Measurements from ENCODE around the gene LMAN2. TPM values are rescaled to one million over a fixed set of nuclear protein-coding genes. Genes with fewer than 3 reads are reported as not detected.

Gene LMAN2
- polyA plus RNA-seq, 3 donors, result 148 to 275 (median 259) TPM

DNA sequence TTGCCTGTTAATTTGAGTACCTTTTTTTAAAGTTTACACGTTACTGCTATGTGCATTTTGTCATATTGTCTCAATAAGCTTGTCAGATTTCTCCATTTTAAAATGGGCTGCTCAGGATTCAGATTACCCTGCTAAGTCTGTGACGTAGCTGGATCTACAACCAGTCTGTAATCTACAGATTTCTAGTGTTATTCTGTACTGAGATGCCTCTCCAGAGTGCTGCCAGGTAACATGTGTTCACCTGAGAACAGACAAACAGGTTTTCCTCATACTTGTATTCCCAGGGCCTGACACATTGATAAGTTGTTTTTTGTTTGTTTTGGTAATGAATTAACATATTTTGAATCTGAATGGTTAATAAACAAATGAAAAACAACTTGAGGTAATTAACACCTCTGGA, 63.3 kb downstream of the LMAN2 start:
- H3K36me3 Mint-ChIP-seq, result peaks cover 74 to 89% of the 10 kb centered on the region in 2 donors

More for the DNA sequence above, 63.3 kb downstream of the LMAN2 start:
- DNase-seq, result no peak
- H3K4me2 ChIP-seq (replicated peaks; ENCODE audit: extremely low read depth, low read length, poor library complexity, severe bottlenecking), result no peak overlapping the region
- no peak overlapping the region for H3K9ac ChIP-seq (ENCODE audit: insufficient read depth, low read length, poor library complexity, severe bottlenecking)
- Mint-ChIP-seq H3K27me3 (ENCODE audit: low read depth in 3 of 3) (peaks cover 0 to 2% (median 0%) of the 10 kb centered on the region in 3 donors), H3K9me3 (no peaks in the 10 kb centered on the region), H3K4me1 (peaks cover 2% of the 10 kb centered on the region), H3K27ac (peak overlapping the region in 1 of 7 donors; percentile 31), H3K4me3 (no peak overlapping the region)
- no peaks in the 10 kb centered on the region for H3K79me2 ChIP-seq (ENCODE audit: insufficient read depth, low read length)
- H3K36me3 ChIP-seq (replicated peaks in 1 of 2; ENCODE audit: control insufficient read depth in 1 of 2, insufficient read depth in 2 of 2, low read length in 2 of 2), result peaks cover 74 to 100% of the 10 kb centered on the region in 2 donors
- H3K27me3 ChIP-seq (ENCODE audit: control insufficient read depth in 2 of 2, insufficient read depth in 2 of 2, low read length in 2 of 2), result no peaks in the 10 kb centered on the region
- H3K27ac ChIP-seq (ENCODE audit: low read depth in 1 of 2, low read length in 2 of 2), result no peak overlapping the region
- TF ChIP-seq, protein P1, sequence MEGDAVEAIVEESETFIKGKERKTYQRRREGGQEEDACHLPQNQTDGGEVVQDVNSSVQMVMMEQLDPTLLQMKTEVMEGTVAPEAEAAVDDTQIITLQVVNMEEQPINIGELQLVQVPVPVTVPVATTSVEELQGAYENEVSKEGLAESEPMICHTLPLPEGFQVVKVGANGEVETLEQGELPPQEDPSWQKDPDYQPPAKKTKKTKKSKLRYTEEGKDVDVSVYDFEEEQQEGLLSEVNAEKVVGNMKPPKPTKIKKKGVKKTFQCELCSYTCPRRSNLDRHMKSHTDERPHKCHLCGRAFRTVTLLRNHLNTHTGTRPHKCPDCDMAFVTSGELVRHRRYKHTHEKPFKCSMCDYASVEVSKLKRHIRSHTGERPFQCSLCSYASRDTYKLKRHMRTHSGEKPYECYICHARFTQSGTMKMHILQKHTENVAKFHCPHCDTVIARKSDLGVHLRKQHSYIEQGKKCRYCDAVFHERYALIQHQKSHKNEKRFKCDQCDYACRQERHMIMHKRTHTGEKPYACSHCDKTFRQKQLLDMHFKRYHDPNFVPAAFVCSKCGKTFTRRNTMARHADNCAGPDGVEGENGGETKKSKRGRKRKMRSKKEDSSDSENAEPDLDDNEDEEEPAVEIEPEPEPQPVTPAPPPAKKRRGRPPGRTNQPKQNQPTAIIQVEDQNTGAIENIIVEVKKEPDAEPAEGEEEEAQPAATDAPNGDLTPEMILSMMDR (IDR thresholded peaks at IDR 0.05), result no peak
- peaks cover 13% of the 10 kb centered on the region for H4K20me1 ChIP-seq (ENCODE audit: insufficient read depth, low read length)
- WGBS (ENCODE audit: insufficient coverage), result no CpG with 5 or more reads among the region's 2 CpGs
- no peak overlapping the region for H2AFZ ChIP-seq (ENCODE audit: insufficient read depth, low read depth, low read length, poor library complexity, severe bottlenecking)
- no peak overlapping the region for H3K4me3 ChIP-seq (replicated peaks in 1 of 3; ENCODE audit: low read depth in 2 of 3, low read length in 3 of 3)
- intact Hi-C loops (cut with micrococcal nuclease), result no loop called here
- H3K9me3 ChIP-seq (replicated peaks in 1 of 2; ENCODE audit: control insufficient read depth in 1 of 2, insufficient read depth in 1 of 2, low read length in 2 of 2), result no peaks in the 10 kb centered on the region
- H3K4me1 ChIP-seq (ENCODE audit: control insufficient read depth in 1 of 2, insufficient read depth in 2 of 2, low read length in 2 of 2), result no peaks in the 10 kb centered on the region

Other genes with a start within 250 kb of the LMAN2 start
- 10 to 100 TPM; 12.6 to 31.9 (median 19.0) TPM for gene NSD1, start 217.9 kb downstream of the LMAN2 start, polyA plus RNA-seq
- 100 to 1,000 TPM in 1 of 3 donors, 10 to 100 TPM in 2; 74.3 to 465 (median 94.4) TPM for gene RAB24, start 47.9 kb downstream of the LMAN2 start, polyA plus RNA-seq
- 100 to 1,000 TPM; 264 to 510 (median 490) TPM for gene PRELID1, start 47.9 kb downstream of the LMAN2 start, polyA plus RNA-seq
- gene MXD3, start 39.8 kb downstream of the LMAN2 start, polyA plus RNA-seq, result 10 to 100 TPM; 21.5 to 61.9 (median 25.5) TPM
- 100 to 1,000 TPM in 1 of 3 donors, 10 to 100 TPM in 2; 35.4 to 186 (median 43.5) TPM for gene RGS14, start 6.3 kb upstream of the LMAN2 start, polyA plus RNA-seq
- not detected for gene SLC34A1, start 32.8 kb upstream of the LMAN2 start, polyA plus RNA-seq
- not detected for gene PFN3, start 49.0 kb upstream of the LMAN2 start, polyA plus RNA-seq
- gene F12, start 57.9 kb upstream of the LMAN2 start, polyA plus RNA-seq, result 1 to 10 TPM; 1.4 to 5.5 (median 1.5) TPM
- 100 to 1,000 TPM in 1 of 3 donors, 10 to 100 TPM in 2; 41.6 to 101 (median 63.4) TPM for gene GRK6, start 75.0 kb upstream of the LMAN2 start, polyA plus RNA-seq
- 10 to 100 TPM in 1 of 3 donors, 1 to 10 TPM in 2; 1.8 to 17.4 (median 2.1) TPM for gene PRR7, start 95.1 kb upstream of the LMAN2 start, polyA plus RNA-seq
- 1 to 10 TPM in 1 of 3 donors, under 1 TPM in 2; 0.71 to 1.6 (median 0.73) TPM for gene DBN1, start 122.0 kb upstream of the LMAN2 start, polyA plus RNA-seq
- 100 to 1,000 TPM in 1 of 3 donors, 10 to 100 TPM in 2; 21.6 to 126 (median 27.2) TPM for gene PDLIM7, start 145.9 kb upstream of the LMAN2 start, polyA plus RNA-seq
- gene DOK3, start 158.2 kb upstream of the LMAN2 start, polyA plus RNA-seq, result 100 to 1,000 TPM in 1 of 3 donors, 10 to 100 TPM in 2; 62.8 to 196 (median 98.3) TPM
- 100 to 1,000 TPM in 1 of 3 donors, 10 to 100 TPM in 2; 44.9 to 178 (median 70.3) TPM for gene DDX41, start 165.3 kb upstream of the LMAN2 start, polyA plus RNA-seq
- 100 to 1,000 TPM in 1 of 3 donors, 1 to 10 TPM in 2; 1.6 to 216 (median 1.9) TPM for gene FAM193B, start 202.9 kb upstream of the LMAN2 start, polyA plus RNA-seq
- gene TMED9, start 240.5 kb upstream of the LMAN2 start, polyA plus RNA-seq, result 100 to 1,000 TPM in 2 of 3 donors, 10 to 100 TPM in 1; 98.2 to 150 (median 136) TPM
- 10 to 100 TPM; 15.6 to 21.7 (median 18.8) TPM for gene B4GALT7, start 248.5 kb upstream of the LMAN2 start, polyA plus RNA-seq